Stimulated activated CD4-positive, alpha-beta T cell treated with anti-CD3 and anti-CD28 coated beads, TNF-alpha, amount 100 ng/mL, for 4 hours (primary cell): Measurements from ENCODE around the gene IMMP2L.
"Not testable (repeated sequence)": the region's sequence is repeated elsewhere in the genome, so short reads cannot be mapped to it uniquely, and the experiment has no call there.

Experiments
- DNase-seq, 3 experiments: peaks; one replicate each; pipeline ENCODE4 v3.0.0-alpha.2; 2020; ENCODE audit warnings: low read depth in 3 of 3

The IMMP2L gene

GRCh38 chr7:111264111-111264868, 298.0 kb downstream of the IMMP2L start:
- no peak for DNase-seq

DNA sequence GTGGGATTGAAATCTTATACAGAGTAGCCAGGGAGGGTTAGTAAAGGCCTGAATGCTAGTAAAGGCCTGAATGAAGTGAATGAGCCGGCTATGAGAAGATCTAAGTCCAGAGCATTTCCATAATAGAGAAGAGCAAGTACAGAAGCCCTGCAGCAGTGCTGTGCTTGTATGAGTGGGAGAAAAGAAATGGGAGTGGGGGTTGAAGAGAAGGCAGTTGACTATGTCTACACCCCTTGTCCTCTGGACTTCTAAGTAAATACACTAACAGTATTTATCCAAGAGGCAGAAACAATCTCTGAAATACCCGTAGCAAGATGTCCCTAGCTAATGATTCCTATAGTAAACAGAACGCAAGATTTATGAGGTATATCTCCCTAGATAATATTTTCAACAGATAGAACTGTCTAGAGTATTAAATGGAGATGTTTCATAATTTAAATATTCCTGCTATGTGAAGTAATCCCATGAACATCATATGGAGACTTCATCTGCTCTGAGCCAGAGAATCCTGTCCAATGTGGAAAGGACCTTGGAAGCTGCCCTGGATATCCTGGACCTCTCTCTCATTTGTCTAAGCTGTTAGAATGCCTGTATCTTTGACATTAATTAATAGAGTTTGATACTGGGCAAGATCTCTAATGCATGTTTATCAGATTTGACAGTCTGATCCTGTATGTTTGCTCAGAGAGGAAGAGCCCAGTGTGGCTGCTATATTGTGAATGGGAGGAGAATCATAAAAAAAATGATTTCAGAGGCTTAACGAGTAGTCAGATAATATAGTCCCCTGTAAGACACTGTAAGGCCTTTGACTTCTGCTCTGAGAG, 299.8 kb downstream of the IMMP2L start:
- DNase-seq, result no peak

GRCh38 chr7:111261496-111261895, 300.8 kb downstream of the IMMP2L start:
- no peak for DNase-seq

DNA sequence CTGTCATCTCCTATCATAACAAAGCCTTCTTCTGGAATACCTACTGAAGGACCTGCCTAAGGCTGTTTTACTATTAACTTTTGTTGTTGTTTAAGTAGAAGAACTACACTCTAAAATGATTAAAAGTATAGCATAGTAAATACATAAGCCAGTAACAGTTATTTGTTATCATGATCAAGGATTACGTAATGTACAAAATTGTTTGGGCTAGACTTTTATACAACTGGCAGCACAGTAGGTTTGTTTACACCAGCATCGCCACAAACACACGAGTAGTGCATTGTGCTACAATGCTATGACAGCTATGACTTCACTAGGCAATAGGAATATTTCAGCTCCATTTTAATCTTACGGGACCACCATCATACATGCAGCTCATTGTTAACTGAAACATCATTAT, 302.3 kb downstream of the IMMP2L start:
- DNase-seq, result no peak

DNA sequence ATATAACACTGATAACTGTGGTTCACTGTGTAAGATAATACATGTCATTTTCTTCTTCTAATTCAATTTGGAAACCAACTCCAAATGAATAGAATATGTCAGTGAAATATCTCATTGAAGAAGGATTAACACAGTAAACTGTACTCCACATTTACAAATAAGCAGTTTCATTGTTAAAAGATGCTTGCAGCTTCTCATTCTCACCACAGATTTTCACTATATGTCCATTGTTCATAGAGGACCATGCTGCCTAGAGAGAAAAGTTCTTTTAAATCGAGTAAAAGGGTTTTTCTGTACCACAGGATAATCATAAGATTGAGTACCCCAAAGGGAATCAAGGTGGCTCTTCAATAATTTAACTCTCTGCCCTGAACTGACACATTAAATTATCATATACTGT, 305.9 kb downstream of the IMMP2L start:
- DNase-seq, result no peak

DNA sequence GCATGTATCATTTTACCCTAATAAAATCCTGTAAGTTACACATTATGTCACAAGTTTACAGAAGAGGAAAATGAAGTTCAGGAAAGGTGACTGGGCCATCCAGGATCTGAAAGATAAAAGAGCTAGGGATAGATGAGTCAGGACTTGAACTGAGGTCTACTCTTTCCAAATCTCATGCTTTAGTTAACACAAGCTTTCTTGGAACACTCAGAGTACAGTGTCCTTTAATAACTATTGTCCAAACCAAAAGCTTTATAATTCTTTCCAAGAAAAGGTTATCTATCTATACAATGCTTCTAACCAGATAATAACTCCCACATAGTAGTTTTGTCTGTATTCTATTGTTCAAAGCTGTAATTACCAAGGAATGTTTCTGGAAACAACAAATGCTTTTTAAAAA, 306.7 kb downstream of the IMMP2L start:
- DNase-seq, result no peak

DNA sequence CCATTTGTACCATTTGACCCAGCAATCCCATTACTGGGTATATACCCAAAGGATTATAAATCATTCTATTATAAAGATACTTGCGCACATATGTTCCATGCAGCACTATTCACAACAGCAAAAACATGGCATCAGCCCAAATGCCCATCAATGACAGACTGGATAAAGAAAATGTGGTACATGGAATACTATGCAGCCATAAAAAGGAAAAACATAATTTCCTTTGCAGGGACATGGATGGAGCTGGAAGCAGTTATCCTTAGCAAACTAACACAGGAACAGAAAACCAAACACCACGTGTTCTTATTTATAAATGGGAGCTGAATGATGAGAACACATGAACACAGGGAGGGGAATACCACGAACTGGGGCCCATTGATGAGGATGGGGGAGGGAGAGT, 310.9 kb downstream of the IMMP2L start:
- DNase-seq, result not testable (repeated sequence)

DNA sequence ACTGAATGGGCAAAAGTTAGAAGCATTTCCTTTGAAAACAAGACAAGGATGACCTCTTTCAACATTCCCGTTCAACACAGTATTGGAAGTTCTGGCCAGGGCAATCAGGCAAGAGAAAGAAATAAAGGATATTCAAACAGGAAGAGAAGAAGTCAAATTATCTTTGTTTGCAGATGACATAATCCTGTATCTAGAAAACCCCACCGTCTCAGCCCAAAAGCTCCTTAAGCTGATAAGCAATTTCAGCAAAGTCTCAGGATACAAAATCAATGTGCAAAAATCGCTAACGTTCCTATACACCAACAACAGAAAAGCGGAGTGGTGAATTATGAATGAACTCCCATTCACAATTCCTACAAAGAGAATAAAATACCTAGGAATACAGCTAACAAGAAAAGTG, 312.5 kb downstream of the IMMP2L start:
- not testable (repeated sequence) for DNase-seq

- DNase-seq, result no peak
These were observed 320.0 kb downstream of the IMMP2L start for GRCh38 chr7:111242141-111242755.

- DNase-seq, result no peak
These were observed 321.9 kb downstream of the IMMP2L start for GRCh38 chr7:111240371-111240770.

DNA sequence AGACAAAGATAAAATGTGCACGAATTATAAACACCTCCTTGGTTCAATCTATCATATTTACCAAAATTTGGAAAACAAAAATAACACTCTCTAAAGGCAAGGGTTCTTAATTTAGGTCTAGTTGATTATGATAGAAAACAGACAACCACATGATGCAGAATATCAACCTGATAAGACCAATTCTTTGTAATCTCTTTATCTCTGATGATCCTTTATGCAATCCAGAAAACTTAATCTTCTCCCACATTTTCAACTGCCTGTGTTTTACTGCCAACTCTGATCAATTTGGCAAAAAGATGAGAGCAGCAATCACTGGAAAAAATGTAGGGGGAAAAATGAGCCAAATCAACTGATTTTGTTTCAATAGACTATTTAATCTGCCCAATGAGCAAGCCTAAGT, 322.9 kb downstream of the IMMP2L start:
- no peak for DNase-seq

DNA sequence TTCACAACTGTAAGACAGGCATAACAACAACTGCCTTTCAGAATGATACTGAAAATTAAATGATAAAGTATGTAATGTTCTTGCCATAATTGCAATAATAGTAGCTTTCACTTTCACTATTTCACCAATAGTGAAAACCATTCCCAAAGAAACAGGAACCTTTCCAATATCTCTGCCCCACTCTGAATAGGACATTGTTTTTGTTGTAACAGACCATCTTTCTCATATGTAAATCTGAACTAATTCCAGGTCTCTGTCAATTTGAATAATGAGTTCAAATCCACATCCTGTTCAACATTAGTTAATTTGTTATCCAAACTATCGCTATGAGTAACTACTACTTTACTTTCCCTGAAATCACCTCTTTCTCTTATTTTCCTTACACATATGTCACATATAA, 323.4 kb downstream of the IMMP2L start:
- no peak for DNase-seq

DNA sequence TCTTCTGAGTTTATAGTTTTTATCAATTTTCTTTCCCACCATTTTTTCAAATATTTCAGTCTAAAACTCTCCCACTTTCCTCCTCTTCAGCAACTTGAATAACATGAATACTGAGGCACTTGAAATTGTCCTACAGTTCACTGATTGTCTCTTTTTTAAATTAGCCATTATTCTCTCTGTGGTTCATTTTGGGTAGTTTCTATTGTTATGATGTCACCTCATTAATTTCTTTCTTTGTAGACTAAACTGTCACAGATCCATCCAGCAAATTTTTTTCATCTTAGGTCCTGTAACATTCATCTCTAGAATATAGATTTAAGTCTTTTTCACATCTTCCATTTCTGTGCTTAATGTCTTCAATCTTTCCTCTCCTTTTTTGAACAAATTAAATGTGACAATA, 326.6 kb downstream of the IMMP2L start:
- DNase-seq, result no peak

DNA sequence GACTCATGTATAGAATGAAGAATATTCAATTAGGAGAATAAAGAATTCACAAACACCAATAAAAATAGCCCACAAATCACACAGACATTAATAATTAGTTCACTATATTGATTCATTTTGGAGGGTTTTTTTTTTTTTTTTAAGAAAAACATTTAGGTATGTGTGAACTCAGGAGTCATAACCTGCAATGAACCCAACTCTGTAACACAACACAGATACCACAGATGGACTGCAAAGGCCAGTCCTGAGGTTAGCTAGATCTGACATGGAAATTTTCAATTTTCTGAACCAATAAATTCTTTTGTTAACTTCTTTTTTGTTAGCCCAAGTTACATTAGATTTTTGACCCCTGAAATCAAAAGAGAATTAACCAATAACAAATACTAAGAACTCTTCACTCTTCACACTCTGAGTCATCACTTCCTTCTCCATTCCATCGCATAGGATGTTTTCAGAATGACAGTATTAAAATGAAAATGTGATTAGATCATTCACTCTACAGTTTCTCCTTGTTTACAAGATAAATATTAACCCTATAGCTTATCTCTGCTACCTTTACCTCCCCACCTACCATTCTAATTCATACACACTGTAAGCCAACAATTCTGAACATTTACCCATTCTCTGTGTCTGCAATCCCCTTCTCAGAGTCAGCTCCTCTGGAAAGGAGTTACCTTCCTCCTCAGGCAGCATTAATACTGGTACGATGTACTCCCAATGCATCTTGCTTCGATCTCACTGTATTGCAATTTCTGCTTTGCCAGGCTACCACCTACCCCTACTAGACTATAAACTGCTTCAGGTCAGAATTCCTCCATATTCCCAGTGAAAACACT, 329.8 kb downstream of the IMMP2L start:
- DNase-seq, result no peak

GRCh38 chr7:111229916-111230315, 332.4 kb downstream of the IMMP2L start:
- no peak for DNase-seq

DNA sequence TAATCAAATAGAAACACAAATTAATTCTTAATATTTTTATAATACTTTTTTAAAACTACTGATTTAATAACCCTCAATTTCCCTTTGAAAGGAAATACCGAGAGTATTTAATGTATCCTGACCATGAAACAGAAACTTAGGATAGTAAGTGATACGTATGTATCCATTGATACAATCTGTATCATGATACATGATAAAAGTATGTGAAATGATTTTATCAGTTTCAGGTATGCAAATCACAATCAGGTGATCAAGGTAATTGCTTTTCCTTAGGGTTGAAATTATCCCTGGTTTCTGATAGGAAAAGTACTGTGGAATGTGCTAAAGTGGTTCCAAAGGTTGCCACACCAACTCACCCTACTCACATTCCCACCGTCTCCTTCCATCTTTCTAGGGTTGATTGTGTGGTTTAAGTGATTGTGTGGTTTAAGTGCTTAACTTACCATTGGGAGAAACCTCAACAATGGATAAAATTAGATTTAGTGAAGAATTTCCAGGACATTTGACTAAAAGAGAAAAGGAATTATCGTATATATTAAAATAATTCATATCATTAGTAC, 333.0 kb downstream of the IMMP2L start:
- DNase-seq, result no peak

DNA sequence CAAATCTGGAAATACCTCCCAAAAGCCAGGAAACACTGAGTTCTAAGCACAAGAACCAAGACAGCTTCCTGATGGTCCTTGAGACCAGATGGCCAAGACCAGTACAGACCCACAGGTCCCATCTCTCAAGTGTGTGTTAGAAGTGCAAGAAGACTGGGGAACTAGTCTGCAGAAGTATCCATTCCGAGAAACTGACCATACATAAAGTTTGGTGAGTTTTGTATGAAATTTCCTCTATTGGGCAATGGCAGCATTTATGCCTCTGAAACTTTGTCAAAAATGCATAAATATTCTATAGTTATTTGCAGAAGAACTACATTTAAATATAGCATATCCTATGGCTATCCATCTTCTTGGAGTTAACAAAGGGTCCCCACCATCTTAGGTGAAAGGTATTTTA, 333.9 kb downstream of the IMMP2L start:
- no peak for DNase-seq

DNA sequence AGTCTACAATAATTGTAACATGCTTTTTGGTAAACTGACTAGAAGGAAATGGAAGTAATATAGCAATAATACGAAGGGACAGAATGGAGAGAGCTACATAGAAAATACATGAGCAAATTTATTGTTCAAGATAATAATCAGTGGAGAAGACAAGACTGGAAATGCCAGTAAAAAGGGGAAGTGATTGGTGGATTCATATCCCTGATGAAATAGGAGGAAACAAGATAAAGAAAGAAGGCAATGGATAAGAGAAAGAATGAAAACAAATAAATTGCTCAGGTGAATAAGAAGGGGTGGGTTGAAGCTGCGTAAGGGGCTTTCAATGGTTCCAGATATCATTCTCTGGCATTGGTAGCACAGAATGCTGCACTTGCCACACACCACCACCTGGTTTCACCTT, 335.5 kb downstream of the IMMP2L start:
- no peak for DNase-seq

GRCh38 chr7:111224354-111225231, 337.7 kb downstream of the IMMP2L start:
- DNase-seq, result no peak

GRCh38 chr7:111223802-111224253, 338.5 kb downstream of the IMMP2L start:
- DNase-seq, result no peak
